B cell (primary cell): ENCODE results near the gene KRTCAP2. TPM values are rescaled to one million over a fixed set of nuclear protein-coding genes. Genes with fewer than 3 reads are reported as not detected.

Source experiments
- ATAC-seq: fragments of 200-7000 bp; cut with Tn5 transposase; one replicate; pipeline ENCODE4 v1.10.0; 2021; ENCODE audit warnings: low read depth, mild to moderate bottlenecking, moderate number of reproducible peaks, moderate library complexity
- CTCF ChIA-PET: fragments of 350-600 bp; sonication (Branson Sonifier 250); formaldehyde crosslinking; loops from one replicate; lab custom pipeline; 2021; ENCODE audit warnings: antibody characterized with exemption, inconsistent platforms; lab: Charles Lee
- POLR2A ChIA-PET: fragments of 350-600 bp; sonication (Branson Sonifier 250); formaldehyde crosslinking; loops from one replicate; lab custom pipeline; 2021; ENCODE audit warnings: antibody characterized with exemption; lab: Charles Lee
- DNase-seq: peaks from one replicate; pipeline ENCODE4 v3.0.0; 2013
- H2AFZ ChIP-seq: 2 replicates; pipeline ENCODE4 v1.6.1; 2012; ENCODE audit warnings: mild to moderate bottlenecking, low read depth, low read length; ENCODE audit not compliant: insufficient read depth, poor library complexity, severe bottlenecking
- H3K27ac ChIP-seq, 2 donors: 1 replicate in 1 of 2; 2 replicates in 1 of 2; pipeline ENCODE4 v1.5.1; 2012 to 2013; ENCODE audit warnings: low read length in 2 of 2, mild to moderate bottlenecking in 2 of 2, moderate library complexity in 1 of 2
- H3K27me3 ChIP-seq, 4 experiments: fragments of 200-600 bp in 1 of 4; sonication (generic) in 1 of 4; replicated peaks in 1 of 4; 1 replicate in 2 of 4; 2 replicates in 2 of 4; pipeline versions ENCODE4 v1.6.1 to v1.7.0; 2013 to 2016; ENCODE audit warnings: low read length in 3 of 4, mild to moderate bottlenecking in 2 of 4, mixed read lengths in 1 of 4, moderate library complexity in 1 of 4; ENCODE audit not compliant: insufficient read depth in 4 of 4, control insufficient read depth in 3 of 4; ENCODE audit errors: control extremely low read depth in 1 of 4
- H3K36me3 ChIP-seq, 2 experiments: replicated peaks in 1 of 2; 1 replicate in 1 of 2; 2 replicates in 1 of 2; pipeline versions ENCODE4 v1.6.1 to v1.7.1; 2013; ENCODE audit warnings: low read length in 1 of 2; ENCODE audit not compliant: insufficient read depth in 2 of 2, control insufficient read depth in 1 of 2; ENCODE audit errors: control extremely low read depth in 1 of 2, extremely low read depth in 1 of 2
- H3K4me1 ChIP-seq, 2 donors: fragments of 200-600 bp in 1 of 2; sonication (generic) in 1 of 2; 1 replicate in 1 of 2; 2 replicates in 1 of 2; pipeline versions ENCODE4 v1.5.1 to v1.6.1; 2013 to 2017; ENCODE audit warnings: low read length in 2 of 2; ENCODE audit not compliant: control insufficient read depth in 2 of 2, insufficient read depth in 2 of 2
- H3K4me2 ChIP-seq: replicated peaks from 2 replicates; pipeline ENCODE3; 2012; ENCODE audit warnings: mild to moderate bottlenecking, low read depth, low read length; ENCODE audit not compliant: poor library complexity, severe bottlenecking
- H3K4me3 ChIP-seq, 5 experiments: fragments of 200-600 bp in 1 of 5; sonication (generic) in 1 of 5; 1 replicate in 3 of 5; 2 replicates in 2 of 5; pipeline versions ENCODE4 v1.5.1 to v1.7.0; 2011 to 2016; ENCODE audit warnings: low read length in 4 of 5, mild to moderate bottlenecking in 4 of 5, low read depth in 2 of 5, control low read depth in 1 of 5, moderate library complexity in 1 of 5; ENCODE audit not compliant: insufficient read depth in 1 of 5; ENCODE audit errors: control extremely low read depth in 1 of 5, extremely low read depth in 1 of 5
- H3K79me2 ChIP-seq: fragments of 200-600 bp; sonication (generic); one replicate; pipeline ENCODE4 v1.6.0; 2016; ENCODE audit warnings: low read length; ENCODE audit not compliant: control insufficient read depth, insufficient read depth
- H3K9ac ChIP-seq: fragments of 200-600 bp; sonication (generic); 2 replicates; pipeline ENCODE4 v1.6.1; 2017; ENCODE audit warnings: mild to moderate bottlenecking, low read length, moderate library complexity
- H3K9me3 ChIP-seq, 3 donors: one replicate each; pipeline versions ENCODE4 v1.6.1 to v1.7.1; 2013; ENCODE audit warnings: low read length in 2 of 3; ENCODE audit not compliant: control insufficient read depth in 2 of 3, insufficient read depth in 1 of 3; ENCODE audit errors: control extremely low read depth in 1 of 3
- H4K20me1 ChIP-seq: 2 replicates; pipeline ENCODE4 v1.6.0; 2012; ENCODE audit warnings: mild to moderate bottlenecking, low read length; ENCODE audit not compliant: insufficient read depth, control insufficient read depth, poor library complexity, severe bottlenecking
- H3K27ac Mint-ChIP-seq: one replicate; pipeline ENCODE4 v1.8.0; 2021; ENCODE audit warnings: mixed read lengths
- H3K27me3 Mint-ChIP-seq: one replicate; pipeline ENCODE4 v1.8.0; 2021; ENCODE audit warnings: mixed read lengths
- H3K4me1 Mint-ChIP-seq: one replicate; pipeline ENCODE4 v1.8.0; 2021; ENCODE audit warnings: mixed read lengths
- H3K4me3 Mint-ChIP-seq: one replicate; pipeline ENCODE4 v1.8.0; 2021; ENCODE audit warnings: mixed read lengths
- H3K9me3 Mint-ChIP-seq: one replicate; pipeline ENCODE4 v1.8.0; 2022; ENCODE audit warnings: mixed read lengths; ENCODE audit not compliant: insufficient read depth
- CTCF ChIP-seq: fragments of 200-600 bp; IDR thresholded peaks from one replicate; pipeline ENCODE4 v1.8.0; 2022; ENCODE audit warnings: antibody characterized with exemption, mild to moderate bottlenecking
- EZH2 ChIP-seq: IDR thresholded peaks from 2 replicates; pipeline ENCODE4 v1.6.1; 2012; ENCODE audit warnings: borderline replicate concordance, low read depth, mild to moderate bottlenecking, moderate library complexity, low read length; ENCODE audit not compliant: insufficient read depth, poor library complexity, severe bottlenecking
- WGBS: methylation state at CpG from one replicate; pipeline ENCODE4 v1.1.5; 2013; ENCODE audit warnings: missing lambda C conversion rate; ENCODE audit not compliant: insufficient coverage; 5-methylcytosine and 5-hydroxymethylcytosine counted together
- intact Hi-C: fragments of 100-400 bp; cut with micrococcal nuclease; formaldehyde crosslinking; loops from one replicate; pipeline ENCODE4 v1.10.0; 2022
- polyA plus RNA-seq: library from polyadenylated mRNA; depleted of rRNA; stranded (reverse); fragments of >200 nt; gene quantifications from 2 replicates; pipeline ENCODE4 v1.2.3, GENCODE V29; 2012
- total RNA-seq, 2 donors: library from RNA; stranded (reverse); fragments of 120-200 nt in 1 of 2; gene quantifications; 1 replicate in 1 of 2; 2 replicates in 1 of 2; pipeline versions ENCODE4 v1.2.3 to v1.2.4, GENCODE V29; 2013 to 2022

Gene KRTCAP2
- total and polyA plus RNA-seq, 2 donors (not counting 1 experiment from before 2014, with no cell fraction given) = 151 to 259 TPM

- Mint-ChIP-seq H3K9me3 (no peaks in the 10 kb centered on the region), H3K27ac (peak overlapping the region; percentile 43), H3K27me3 (no peaks in the 10 kb centered on the region), H3K4me1 (peaks cover 35% of the 10 kb centered on the region), H3K4me3 (peak overlapping the region; percentile 33)
- WGBS = 36% methylated on average over 5 of the region's 8 CpGs
- Histone ChIP-seq H3K27ac (no peak overlapping the region), H3K4me3 (no peak overlapping the region), H3K4me2 (no peak overlapping the region), H4K20me1 (no peaks in the 10 kb centered on the region), H3K9me3 (no peaks in the 10 kb centered on the region), H3K27me3 (no peaks in the 10 kb centered on the region), H2AFZ (no peak overlapping the region), H3K9ac (no peak overlapping the region), H3K36me3 (no peaks in the 10 kb centered on the region), H3K4me1 (peaks cover 24 to 33% of the 10 kb centered on the region in 2 donors), H3K79me2 (peaks cover 18% of the 10 kb centered on the region)
- POLR2A ChIA-PET = interaction anchor here (1.1 kb wide), 1 partner anchor 17 kb away, joined by 8 read pairs; no protein-coding TSS in a partner anchor
- DNase-seq (peak; percentile 85), ATAC-seq (peak; percentile 29)
- CTCF ChIA-PET = interaction anchor here (0.9 to 12.7 kb wide), 12 partner anchors 7 to 132 kb away, joined by 3 to 196 read pairs (median 8); partner anchors contain the start of genes MTX1 and THBS3
- intact Hi-C loops = loop anchor here (1.0 to 2.0 kb wide), 4 partner anchors 16 to 147 kb away; partner anchors contain the start of gene MTX1
- TF ChIP-seq EZH2 (no peak), CTCF (peak; percentile 95)
These were observed 3.5 kb upstream of the KRTCAP2 start for GRCh38 chr1:155176544-155177071.

- intact Hi-C loops = loop anchor here (1.0 to 2.0 kb wide), 4 partner anchors 17 to 147 kb away; partner anchors contain the start of gene MTX1
- Histone ChIP-seq H3K36me3 (peaks cover 0 to under 1% of the 10 kb centered on the region in 2 experiments), H3K9me3 (no peaks in the 10 kb centered on the region), H3K4me2 (no peak overlapping the region), H3K27ac (no peak overlapping the region), H3K27me3 (no peaks in the 10 kb centered on the region), H3K4me1 (peaks cover 24 to 33% of the 10 kb centered on the region in 2 donors), H2AFZ (no peak overlapping the region), H3K79me2 (peaks cover 24% of the 10 kb centered on the region), H4K20me1 (no peaks in the 10 kb centered on the region), H3K4me3 (no peak overlapping the region), H3K9ac (no peak overlapping the region)
- 92% methylated on average over 6 of the region's 9 CpGs for WGBS
- Mint-ChIP-seq H3K4me3 (peak overlapping the region; percentile 33), H3K9me3 (no peaks in the 10 kb centered on the region), H3K4me1 (peaks cover 35% of the 10 kb centered on the region), H3K27ac (no peak overlapping the region), H3K27me3 (no peaks in the 10 kb centered on the region)
- no peak for TF ChIP-seq CTCF
- TF ChIP-seq EZH2 = no peak
- no peak for ATAC-seq
- peak; percentile 42 for DNase-seq
- ChIA-PET POLR2A (interaction anchor here (0.6 to 2.4 kb wide), 3 partner anchors 18 to 52 kb away, joined by 3 to 15 read pairs (median 8); partner anchors contain the start of gene SLC50A1), CTCF (interaction anchor here (0.6 to 12.7 kb wide), 7 partner anchors 9 to 393 kb away, joined by 3 to 196 read pairs (median 31); partner anchors contain the start of genes MTX1 and THBS3)
These were observed 2.8 kb upstream of the KRTCAP2 start for GRCh38 chr1:155175927-155176371.
